ENCODE results near the gene CD40LG.

DNA sequence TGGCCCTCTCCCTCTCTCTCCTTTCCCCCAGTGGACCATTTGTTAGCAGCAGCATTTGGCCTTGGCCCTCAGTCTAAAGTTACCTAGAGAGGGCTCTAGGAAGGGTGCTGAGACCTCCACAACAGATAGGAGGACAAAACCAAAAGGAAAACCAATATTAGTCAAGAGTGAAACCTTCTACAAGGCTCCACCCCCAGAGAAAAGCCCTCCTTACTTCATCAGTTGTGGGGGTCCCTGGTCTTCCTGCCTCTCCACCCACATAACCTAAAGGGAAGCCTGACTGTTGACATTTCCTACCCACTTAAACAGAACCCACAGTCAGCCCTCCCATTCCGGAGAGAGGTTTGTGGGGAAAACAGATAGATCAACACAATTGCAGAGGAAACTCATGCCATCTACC lies 4.7 kb upstream of the CD40LG start:
- TF ChIP-seq EZH2phosphoT487 (IDR thresholded peaks at IDR 0.05; ENCODE audit: insufficient read depth, low read depth), result no peak
- TF ChIP-seq EZH2 (IDR thresholded peaks at IDR 0.05; ENCODE audit: insufficient read depth, poor library complexity, severe bottlenecking), result no peak
